SK-N-SH treated with all-trans-retinoic acid at 6 μM for 48 hours (cell line): ENCODE data around the gene SERINC3.

Experiments used
- ESRRG ChIP-seq: fragments of 250-450 bp; sonication (Bioruptor Pico); IDR thresholded peaks from 2 replicates; pipeline ENCODE4 v1.6.1; 2021; ENCODE audit warnings: mild to moderate bottlenecking
- OSR1 ChIP-seq: fragments of 250-450 bp; sonication (Bioruptor Pico); IDR thresholded peaks from 2 replicates; pipeline ENCODE4 v1.8.0; 2022; ENCODE audit warnings: moderate library complexity, mild to moderate bottlenecking, inconsistent platforms
- POU6F1 ChIP-seq: fragments of 250-450 bp; sonication (Bioruptor Pico); IDR thresholded peaks from 2 replicates; pipeline ENCODE4 v1.8.0; 2021; ENCODE audit warnings: low read depth, mild to moderate bottlenecking, moderate library complexity, borderline replicate concordance
- RARB ChIP-seq: fragments of 250-450 bp; sonication (Bioruptor Pico); IDR thresholded peaks from 2 replicates; pipeline ENCODE4 v1.8.0; 2021; ENCODE audit warnings: mild to moderate bottlenecking, moderate library complexity
- TCF4 ChIP-seq: fragments of 250-450 bp; sonication (Bioruptor Pico); IDR thresholded peaks from 2 replicates; pipeline ENCODE4 v1.8.0; 2021; ENCODE audit warnings: mild to moderate bottlenecking, moderate library complexity, borderline replicate concordance
- TOX ChIP-seq: fragments of 250-450 bp; sonication (Bioruptor Pico); IDR thresholded peaks from 2 replicates; pipeline ENCODE4 v1.8.0; 2021; ENCODE audit warnings: mild to moderate bottlenecking, moderate library complexity, borderline replicate concordance
- ZFP3 ChIP-seq: fragments of 250-450 bp; sonication (Bioruptor Pico); IDR thresholded peaks from 2 replicates; pipeline ENCODE4 v1.5.0; 2020; ENCODE audit warnings: mild to moderate bottlenecking, moderate library complexity
- ZNF70 ChIP-seq: fragments of 450-650 bp; formaldehyde crosslinking; IDR thresholded peaks from 2 replicates; pipeline ENCODE4 v1.5.0; 2020; ENCODE audit warnings: mild to moderate bottlenecking, moderate library complexity
- ZNF8 ChIP-seq: fragments of 450-650 bp; formaldehyde crosslinking; IDR thresholded peaks from 2 replicates; pipeline ENCODE4 v1.5.0; 2020; ENCODE audit warnings: mild to moderate bottlenecking, moderate library complexity

GRCh38 chr20:44459271-44459670, 62.6 kb downstream of the SERINC3 start:
- TF ChIP-seq POU6F1 (CRISPR knock-in tag): no peak
- TF ChIP-seq RARB: no peak
- TF ChIP-seq TCF4 (CRISPR knock-in tag): no peak
- no peak for TF ChIP-seq TOX (CRISPR knock-in tag)
- no peak for TF ChIP-seq ZFP3 (CRISPR knock-in tag)
- no peak for TF ChIP-seq ZNF70
- TF ChIP-seq ESRRG (CRISPR knock-in tag): no peak
- TF ChIP-seq OSR1 (CRISPR knock-in tag): no peak
- TF ChIP-seq ZNF8 (CRISPR knock-in tag): no peak
